Endothelial cell of umbilical vein (primary cell): ENCODE data around the gene IL6ST. TPM values are rescaled to one million over a fixed set of nuclear protein-coding genes. Genes with fewer than 3 reads are reported as not detected.

ENCODE experiments used
- BruUV-seq: library from RNA; stranded (reverse); fragments of 400-500 nt; replicated peaks from 2 replicates; lab custom pipeline; 2021; lab: Mats Ljungman, UMichigan
- CTCF ChIA-PET: fragments of 300-600, 350-600 bp; sonication (Branson Sonifier 250); formaldehyde crosslinking; loops from one replicate; lab custom pipeline; 2021; ENCODE audit warnings: antibody characterized with exemption, inconsistent platforms; lab: Charles Lee
- POLR2A ChIA-PET: fragments of 300-600, 350-600 bp; sonication (Branson Sonifier 250); formaldehyde crosslinking; loops from one replicate; lab custom pipeline; 2021; ENCODE audit warnings: antibody characterized with exemption, inconsistent platforms; lab: Charles Lee
- DNase-seq: peaks from one replicate; pipeline ENCODE4 v3.0.0-alpha.2; 2011; ENCODE audit warnings: low read depth, low spot score
- FAIRE-seq: peaks from 2 replicates; lab custom pipeline; 2011; peaks lifted over from hg19 to GRCh38; lab: Jason Lieb, UNC
- H2AFZ ChIP-seq: 2 replicates; pipeline ENCODE4 v1.6.0; 2012; ENCODE audit warnings: low read depth, low read length, control low read depth, inconsistent platforms
- H3K27ac ChIP-seq: 2 replicates; pipeline ENCODE4 v1.5.1; 2011; ENCODE audit warnings: low read depth, mild to moderate bottlenecking, control low read depth, low read length, moderate library complexity; ENCODE audit not compliant: insufficient read depth
- H3K27me3 ChIP-seq, 2 experiments: 2 replicates each; pipeline versions ENCODE4 v1.6.0 to v1.6.1; 2011; ENCODE audit warnings: low read length in 2 of 2, mixed read lengths in 1 of 2; ENCODE audit not compliant: control insufficient read depth in 2 of 2, insufficient read depth in 2 of 2
- H3K36me3 ChIP-seq, 2 experiments: 2 replicates in 1 of 2; 3 replicates in 1 of 2; pipeline ENCODE4 v1.5.1; 2011; ENCODE audit warnings: low read length in 2 of 2, mild to moderate bottlenecking in 1 of 2, moderate library complexity in 1 of 2; ENCODE audit not compliant: control insufficient read depth in 2 of 2, insufficient read depth in 2 of 2; ENCODE audit errors: extremely low read depth in 1 of 2
- H3K4me1 ChIP-seq: 3 replicates; pipeline ENCODE4 v1.5.1; 2011; ENCODE audit warnings: mild to moderate bottlenecking, low read length; ENCODE audit not compliant: control insufficient read depth, insufficient read depth; ENCODE audit errors: extremely low read depth
- H3K4me2 ChIP-seq: 2 replicates; pipeline ENCODE4 v1.6.1; 2011; ENCODE audit warnings: low read length, control low read depth, mixed read lengths; ENCODE audit not compliant: insufficient read depth
- H3K4me3 ChIP-seq, 3 experiments: fragments of 200-600 bp in 1 of 3; sonication (generic), shearing (Covaris generic) in 1 of 3; replicated peaks in 1 of 3; 2 replicates each; pipeline ENCODE4 v1.5.1; 2011 to 2016; ENCODE audit warnings: control low read depth in 3 of 3, low read length in 3 of 3, mild to moderate bottlenecking in 2 of 3, inconsistent platforms in 1 of 3, low read depth in 1 of 3, moderate library complexity in 1 of 3; ENCODE audit not compliant: insufficient read depth in 1 of 3
- H3K79me2 ChIP-seq: 2 replicates; pipeline ENCODE4 v1.6.0; 2012; ENCODE audit warnings: low read length, inconsistent platforms; ENCODE audit not compliant: control insufficient read depth, insufficient read depth
- H3K9ac ChIP-seq: replicated peaks from 2 replicates; pipeline ENCODE3; 2011; ENCODE audit warnings: low read length, control low read depth; ENCODE audit not compliant: insufficient read depth; ENCODE audit errors: extremely low read depth
- H3K9me1 ChIP-seq: replicated peaks from 3 replicates; pipeline ENCODE4 v1.6.0; 2011; ENCODE audit warnings: mild to moderate bottlenecking, low read length; ENCODE audit not compliant: control insufficient read depth, insufficient read depth; ENCODE audit errors: extremely low read depth
- H3K9me3 ChIP-seq: replicated peaks from 2 replicates; pipeline ENCODE4 v1.5.1; 2012; ENCODE audit warnings: low read length, inconsistent platforms; ENCODE audit not compliant: control insufficient read depth, insufficient read depth
- H4K20me1 ChIP-seq: replicated peaks from 2 replicates; pipeline ENCODE3; 2011; ENCODE audit warnings: mild to moderate bottlenecking, low read length; ENCODE audit not compliant: control insufficient read depth, insufficient read depth; ENCODE audit errors: extremely low read depth
- FOS ChIP-seq: IDR thresholded peaks from 2 replicates; pipeline ENCODE4 v1.6.1; 2011; ENCODE audit warnings: mild to moderate bottlenecking, low read length, moderate library complexity, borderline replicate concordance; ENCODE audit not compliant: insufficient read depth
- GATA2 ChIP-seq: IDR thresholded peaks from 2 replicates; pipeline ENCODE4 v1.7.0; 2011; ENCODE audit warnings: low read depth, mild to moderate bottlenecking, moderate library complexity, mixed read lengths, low read length; ENCODE audit not compliant: insufficient read length, insufficient read depth
- MYC ChIP-seq: IDR thresholded peaks from one replicate; pipeline ENCODE4 v1.6.1; 2011; ENCODE audit warnings: mild to moderate bottlenecking, low read depth, low read length
- POLR2A ChIP-seq: IDR thresholded peaks from 2 replicates; pipeline ENCODE4 v1.6.1; 2012; ENCODE audit warnings: low read depth, mild to moderate bottlenecking, control low read depth, low read length
- POLR2AphosphoS5 ChIP-seq: IDR thresholded peaks from 2 replicates; pipeline ENCODE4 v1.6.1; 2012; ENCODE audit warnings: low read depth, mild to moderate bottlenecking, control low read depth, low read length, moderate library complexity; ENCODE audit not compliant: insufficient read depth
- dilution Hi-C: fragments of 300-500 bp; cut with MboI; formaldehyde crosslinking; loops from one replicate; pipeline ENCODE4 v1.15.0; 2019; ENCODE audit warnings: low sequenced_read_pairs; ENCODE audit not compliant: extremely low pct_ligation_motif_present
- intact Hi-C: fragments of 100-400 bp; cut with micrococcal nuclease; formaldehyde crosslinking; loops from one replicate; pipeline ENCODE4 v1.10.0; 2022
- polyA plus RNA-seq, 4 experiments: library from polyadenylated mRNA; depleted of rRNA in 3 of 4; stranded (reverse) in 3 of 4; unstranded in 1 of 4; fragments of >200 nt; gene quantifications; 2 replicates each; pipeline versions ENCODE4 v1.2.1 to v1.2.3, GENCODE V29; 2011 to 2012; ENCODE audit warnings: missing spikeins in 1 of 4
- total RNA-seq: library from RNA; stranded (reverse); gene quantifications from 2 replicates; pipeline ENCODE4 v1.2.3, GENCODE V29; 2021

Gene IL6ST
- total and polyA plus RNA-seq, 2 donors (not counting 3 experiments of a cell fraction or from before 2014, with no cell fraction given), result 135 to 345 TPM

GRCh38 chr5:55907927-55908326 lies 86.8 kb downstream of the IL6ST start:
- Histone ChIP-seq H3K9me1 (no peaks in the 10 kb centered on the region), H4K20me1 (no peaks in the 10 kb centered on the region), H3K9ac (no peak overlapping the region), H3K36me3 (no peaks in the 10 kb centered on the region), H3K79me2 (no peaks in the 10 kb centered on the region), H3K9me3 (no peaks in the 10 kb centered on the region), H3K27me3 (no peaks in the 10 kb centered on the region), H3K4me2 (no peak overlapping the region), H3K4me1 (no peaks in the 10 kb centered on the region), H2AFZ (no peak overlapping the region), H3K4me3 (no peak overlapping the region), H3K27ac (no peak overlapping the region)
- TF ChIP-seq MYC (no peak), FOS (no peak)
- no TSS peak for BruUV-seq
- no peak for FAIRE-seq
- intact Hi-C loops, result no loop called here
- dilution Hi-C loops, result no loop called here
- ChIA-PET CTCF (interaction anchor here (0.9 to 1.8 kb wide), 3 partner anchors 16 to 583 kb away, joined by 3 to 6 read pairs (median 5); partner anchors contain the start of gene IL31RA), POLR2A (no interaction called here)
- no peak for DNase-seq

GRCh38 chr5:55905251-55905650 lies 89.5 kb downstream of the IL6ST start:
- Histone ChIP-seq H3K4me1 (no peaks in the 10 kb centered on the region), H3K4me2 (no peak overlapping the region), H3K9ac (no peak overlapping the region), H2AFZ (no peak overlapping the region), H3K27ac (no peak overlapping the region), H3K27me3 (no peaks in the 10 kb centered on the region), H3K4me3 (no peak overlapping the region), H3K36me3 (no peaks in the 10 kb centered on the region), H3K9me1 (no peaks in the 10 kb centered on the region), H3K9me3 (no peaks in the 10 kb centered on the region), H3K79me2 (no peaks in the 10 kb centered on the region), H4K20me1 (no peaks in the 10 kb centered on the region)
- ChIA-PET CTCF (no interaction called here), POLR2A (no interaction called here)
- TF ChIP-seq POLR2A (no peak), MYC (no peak), FOS (no peak), GATA2 (no peak), POLR2AphosphoS5 (no peak)
- dilution Hi-C loops, result no loop called here
- BruUV-seq, result no TSS peak
- FAIRE-seq (no peak), DNase-seq (no peak)
- intact Hi-C loops, result no loop called here
